Measurements from ENCODE around the gene TBC1D5.

GRCh38 chr3:17473761-17474160 is 268.7 kb downstream of the TBC1D5 start:
- TF ChIP-seq CSDC2 (CRISPR knock-in tag; IDR thresholded peaks at IDR 0.05) (no peak), ESRRG (CRISPR knock-in tag; IDR thresholded peaks at IDR 0.05) (no peak), ZFP3 (CRISPR knock-in tag; IDR thresholded peaks at IDR 0.05) (no peak), CSRNP3 (CRISPR knock-in tag; IDR thresholded peaks at IDR 0.05) (no peak), RARB (CRISPR knock-in tag; IDR thresholded peaks at IDR 0.05) (no peak), PATZ1 (CRISPR knock-in tag; IDR thresholded peaks at IDR 0.05; ENCODE audit: borderline replicate concordance) (no peak), GLIS3 (CRISPR knock-in tag; IDR thresholded peaks at IDR 0.05) (no peak), ZNF565 (CRISPR knock-in tag; conservative IDR thresholded peaks at IDR 0.05; ENCODE audit: low read depth) (no peak), POU6F1 (CRISPR knock-in tag; IDR thresholded peaks at IDR 0.05; ENCODE audit: borderline replicate concordance, low read depth) (no peak), ZFP30 (CRISPR knock-in tag; IDR thresholded peaks at IDR 0.05) (no peak), SNAI2 (CRISPR knock-in tag; IDR thresholded peaks at IDR 0.05) (no peak), TCF4 (CRISPR knock-in tag; IDR thresholded peaks at IDR 0.05; ENCODE audit: borderline replicate concordance) (no peak), PPARA (CRISPR knock-in tag; IDR thresholded peaks at IDR 0.05; ENCODE audit: borderline replicate concordance) (no peak)

Data from SK-N-SH treated with all-trans-retinoic acid at 6 μM for 48 hours (cell line).